HepG2 (cell line): Measurements from ENCODE around the gene ZDHHC18. TPM values are rescaled to one million over a fixed set of nuclear protein-coding genes. Genes with fewer than 3 reads are reported as not detected.

Experiments
- CHCHD3 ChIP-seq: sonication (generic); formaldehyde crosslinking; IDR thresholded peaks from 2 replicates; pipeline ENCODE4 v1.8.0; 2022; ENCODE audit warnings: mild to moderate bottlenecking, missing genetic modification reagents, moderate library complexity
- FOXK2 ChIP-seq: fragments of 450-650 bp; IDR thresholded peaks from 2 replicates; pipeline ENCODE4 v1.6.1; 2016
- GRHL1 ChIP-seq: sonication (generic); formaldehyde crosslinking; conservative IDR thresholded peaks from 2 replicates; pipeline ENCODE4 v1.8.0; 2022; ENCODE audit warnings: missing genetic modification reagents
- HNF4A ChIP-seq: sonication (generic); formaldehyde crosslinking; IDR thresholded peaks from 2 replicates; pipeline ENCODE4 v1.4.0; 2020; ENCODE audit warnings: missing genetic modification reagents
- LBX2 ChIP-seq: sonication (generic); formaldehyde crosslinking; IDR thresholded peaks from 2 replicates; pipeline ENCODE4 v1.5.0; 2020; ENCODE audit warnings: missing genetic modification reagents, mild to moderate bottlenecking, borderline replicate concordance
- NR2F1 ChIP-seq, 2 experiments: fragments of 450-650 bp in 1 of 2; formaldehyde crosslinking in 1 of 2; IDR thresholded peaks; 2 replicates each; pipeline versions ENCODE4 v1.5.0 to v1.6.1; 2016 to 2020; ENCODE audit warnings: mild to moderate bottlenecking in 1 of 2, missing compliant biosample characterization in 1 of 2, missing genetic modification reagents in 1 of 2, moderate library complexity in 1 of 2
- POLR2AphosphoS5 ChIP-seq: IDR thresholded peaks from 2 replicates; pipeline ENCODE4 v1.6.1; 2012; ENCODE audit warnings: low read depth, low read length
- RERE ChIP-seq: IDR thresholded peaks from 2 replicates; pipeline ENCODE4 v1.6.1; 2016; ENCODE audit warnings: low read depth, missing genetic modification reagents, missing compliant biosample characterization
- SIX1 ChIP-seq: sonication (generic); formaldehyde crosslinking; IDR thresholded peaks from 2 replicates; pipeline ENCODE4 v1.4.0; 2020; ENCODE audit warnings: missing genetic modification reagents, borderline replicate concordance
- SKI ChIP-seq: fragments of 450-650 bp; IDR thresholded peaks from one replicate; pipeline ENCODE4 v1.6.1; 2018; ENCODE audit warnings: mild to moderate bottlenecking; ENCODE audit not compliant: partially characterized antibody
- SNAI1 ChIP-seq: sonication (generic); formaldehyde crosslinking; IDR thresholded peaks from 2 replicates; pipeline ENCODE4 v1.5.0; 2020; ENCODE audit warnings: mild to moderate bottlenecking, missing genetic modification reagents, borderline replicate concordance
- TSC22D2 ChIP-seq: sonication (generic); formaldehyde crosslinking; IDR thresholded peaks from 2 replicates; pipeline ENCODE4 v1.5.1; 2020; ENCODE audit warnings: missing genetic modification reagents, mild to moderate bottlenecking, borderline replicate concordance
- ZBTB43 ChIP-seq: sonication (generic); formaldehyde crosslinking; conservative IDR thresholded peaks from 2 replicates; pipeline ENCODE4 v1.4.0; 2020; ENCODE audit warnings: missing genetic modification reagents
- ZC3H13 ChIP-seq: sonication (generic); formaldehyde crosslinking; IDR thresholded peaks from 2 replicates; pipeline ENCODE4 v1.8.1; 2023; ENCODE audit warnings: mild to moderate bottlenecking, missing genetic modification reagents, moderate library complexity
- ZNF234 ChIP-seq: sonication (generic); formaldehyde crosslinking; conservative IDR thresholded peaks from 2 replicates; pipeline ENCODE4 v1.5.1; 2020; ENCODE audit warnings: mild to moderate bottlenecking, missing genetic modification reagents
- ZNF350 ChIP-seq: sonication (generic); formaldehyde crosslinking; IDR thresholded peaks from 2 replicates; pipeline ENCODE4 v1.4.0; 2020; ENCODE audit warnings: mild to moderate bottlenecking, low read depth, missing genetic modification reagents, borderline replicate concordance
- ZNF543 ChIP-seq: sonication (generic); formaldehyde crosslinking; IDR thresholded peaks from 2 replicates; pipeline ENCODE4 v1.4.0; 2020; ENCODE audit warnings: mild to moderate bottlenecking, missing genetic modification reagents
- polyA plus RNA-seq, 8 experiments: library from polyadenylated mRNA; depleted of rRNA in 3 of 8; stranded (reverse) in 7 of 8; unstranded in 1 of 8; fragments of >200 nt; fragmentation: Illumina TruSeq in 4 of 8; extraction: Trizol in 4 of 8; gene quantifications; 2 replicates each; pipeline versions ENCODE4 v1.2.1 to v1.2.3, GENCODE V29; 2011 to 2016; ENCODE audit warnings: low read depth in 4 of 8, missing spikeins in 1 of 8, mixed read lengths in 1 of 8; ENCODE audit not compliant: insufficient read depth in 1 of 8
- total RNA-seq, 5 experiments: library from RNA; depleted of rRNA; stranded (reverse); fragments of >200 nt; fragmentation: Illumina TruSeq; extraction: Trizol; gene quantifications; 2 replicates each; pipeline ENCODE4 v1.2.3, GENCODE V29; 2016; ENCODE audit warnings: low read depth in 1 of 5

Gene ZDHHC18
- total and polyA plus RNA-seq, 2 of the 13 experiments (the other 11 are each of a cell fraction or from before 2014, with no cell fraction given), result 13.2 to 35.3 TPM

GRCh38 chr1:26826261-26827105, at the start of gene ZDHHC18 (continued):
- TF ChIP-seq ZNF543, result no peak
- no peak for TF ChIP-seq ZBTB43
- TF ChIP-seq LBX2, result no peak
- TF ChIP-seq RERE (CRISPR knock-in tag), result no peak
- TF ChIP-seq SNAI1, result no peak
- TF ChIP-seq GRHL1 (CRISPR knock-in tag), result no peak
- peak; percentile 27 for TF ChIP-seq SKI
- TF ChIP-seq ZNF234 (CRISPR knock-in tag), result no peak
- TF ChIP-seq CHCHD3 (CRISPR knock-in tag), result no peak
- no peak for TF ChIP-seq ZNF350
- 0 out of 2 replicates have a peak, but pooled peaks have one; percentile 4 for TF ChIP-seq POLR2AphosphoS5
- 0 out of 4 replicates have a peak, but pooled peaks of 1 of the 2 experiments have one; percentile 5 for TF ChIP-seq NR2F1 (CRISPR knock-in tag; IDR thresholded peaks at IDR 0.05)
- TF ChIP-seq FOXK2, result no peak
- no peak for TF ChIP-seq TSC22D2 (CRISPR knock-in tag)
- 0 out of 2 replicates have a peak, but pooled peaks have one; percentile 29 for TF ChIP-seq HNF4A (CRISPR knock-in tag)
- TF ChIP-seq ZC3H13 (CRISPR knock-in tag), result no peak
- TF ChIP-seq SIX1 (CRISPR knock-in tag), result 0 out of 2 replicates have a peak, but pooled peaks have one; percentile 30
